ENCODE measurements around the gene PRDM13.

PRDM13 gene

DNA sequence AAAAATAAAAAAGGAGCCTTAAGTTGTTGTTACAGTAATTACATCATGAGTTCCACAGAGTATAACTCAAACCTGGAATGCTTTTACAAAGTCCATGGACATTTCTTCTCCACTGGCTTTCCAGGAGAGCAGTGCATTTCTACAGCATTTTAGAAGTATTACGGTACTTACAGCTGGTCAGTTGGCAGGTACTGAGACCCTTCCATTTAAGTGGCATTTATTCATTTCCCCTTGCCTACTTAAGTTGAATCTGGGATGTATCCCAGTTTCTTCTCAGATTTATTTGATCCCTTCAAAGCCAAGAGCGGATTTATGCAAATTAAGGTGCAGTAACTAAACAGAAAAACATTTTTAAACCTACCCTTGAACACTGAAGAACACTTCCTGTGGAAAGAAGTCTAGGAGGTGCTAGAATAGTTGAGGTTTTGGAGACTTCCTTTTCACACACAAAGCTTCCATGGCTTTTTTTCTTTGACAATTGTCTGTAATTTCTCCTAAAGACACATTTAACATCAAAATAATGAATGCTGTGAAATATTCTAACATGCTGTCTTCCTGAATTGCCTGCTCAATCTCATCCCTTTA, 3.4 kb downstream of the PRDM13 start:
- no peak for DNase-seq (ENCODE audit: extremely low read depth, insufficient read length)
- H3K36me3 ChIP-seq (ENCODE audit: control insufficient read depth, insufficient read depth, low read length) = no peaks in the 10 kb centered on the region
- H3K27me3 ChIP-seq (replicated peaks; ENCODE audit: control insufficient read depth, insufficient read depth, low read length) = peaks cover 4% of the 10 kb centered on the region
- H3K4me3 ChIP-seq (replicated peaks; ENCODE audit: low read depth, low read length) = no peak overlapping the region
- TF ChIP-seq, protein P1, sequence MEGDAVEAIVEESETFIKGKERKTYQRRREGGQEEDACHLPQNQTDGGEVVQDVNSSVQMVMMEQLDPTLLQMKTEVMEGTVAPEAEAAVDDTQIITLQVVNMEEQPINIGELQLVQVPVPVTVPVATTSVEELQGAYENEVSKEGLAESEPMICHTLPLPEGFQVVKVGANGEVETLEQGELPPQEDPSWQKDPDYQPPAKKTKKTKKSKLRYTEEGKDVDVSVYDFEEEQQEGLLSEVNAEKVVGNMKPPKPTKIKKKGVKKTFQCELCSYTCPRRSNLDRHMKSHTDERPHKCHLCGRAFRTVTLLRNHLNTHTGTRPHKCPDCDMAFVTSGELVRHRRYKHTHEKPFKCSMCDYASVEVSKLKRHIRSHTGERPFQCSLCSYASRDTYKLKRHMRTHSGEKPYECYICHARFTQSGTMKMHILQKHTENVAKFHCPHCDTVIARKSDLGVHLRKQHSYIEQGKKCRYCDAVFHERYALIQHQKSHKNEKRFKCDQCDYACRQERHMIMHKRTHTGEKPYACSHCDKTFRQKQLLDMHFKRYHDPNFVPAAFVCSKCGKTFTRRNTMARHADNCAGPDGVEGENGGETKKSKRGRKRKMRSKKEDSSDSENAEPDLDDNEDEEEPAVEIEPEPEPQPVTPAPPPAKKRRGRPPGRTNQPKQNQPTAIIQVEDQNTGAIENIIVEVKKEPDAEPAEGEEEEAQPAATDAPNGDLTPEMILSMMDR (IDR thresholded peaks at IDR 0.05; ENCODE audit: insufficient read depth, low read length, poor library complexity, severe bottlenecking) = no peak

DNA sequence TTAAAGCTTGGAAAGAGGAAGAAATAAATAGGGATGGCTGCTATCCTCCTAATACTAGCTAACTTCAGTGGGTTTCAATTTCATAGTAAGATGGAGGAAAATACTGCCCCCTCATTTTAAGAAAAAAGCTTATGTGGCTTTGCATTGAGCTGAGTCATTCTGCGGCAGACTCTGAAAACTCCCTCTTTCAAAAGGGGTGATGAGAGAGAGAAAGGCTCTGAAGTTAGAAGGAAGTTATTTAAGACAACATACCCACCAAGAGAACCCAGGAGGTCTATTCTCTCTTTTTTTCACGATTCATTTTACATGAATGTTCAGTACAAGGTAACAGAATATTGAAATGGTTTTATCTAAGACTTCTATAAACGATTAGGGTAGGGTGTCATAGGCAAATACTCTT, 4.5 kb downstream of the PRDM13 start:
- H3K4me3 ChIP-seq (replicated peaks; ENCODE audit: low read depth, low read length) = no peak overlapping the region
- DNase-seq (ENCODE audit: extremely low read depth, insufficient read length) = no peak
- H3K27me3 ChIP-seq (replicated peaks; ENCODE audit: control insufficient read depth, insufficient read depth, low read length) = no peaks in the 10 kb centered on the region
- H3K36me3 ChIP-seq (ENCODE audit: control insufficient read depth, insufficient read depth, low read length) = no peaks in the 10 kb centered on the region
- TF ChIP-seq, protein P1 (IDR thresholded peaks at IDR 0.05; ENCODE audit: insufficient read depth, low read length, poor library complexity, severe bottlenecking) = no peak

DNA sequence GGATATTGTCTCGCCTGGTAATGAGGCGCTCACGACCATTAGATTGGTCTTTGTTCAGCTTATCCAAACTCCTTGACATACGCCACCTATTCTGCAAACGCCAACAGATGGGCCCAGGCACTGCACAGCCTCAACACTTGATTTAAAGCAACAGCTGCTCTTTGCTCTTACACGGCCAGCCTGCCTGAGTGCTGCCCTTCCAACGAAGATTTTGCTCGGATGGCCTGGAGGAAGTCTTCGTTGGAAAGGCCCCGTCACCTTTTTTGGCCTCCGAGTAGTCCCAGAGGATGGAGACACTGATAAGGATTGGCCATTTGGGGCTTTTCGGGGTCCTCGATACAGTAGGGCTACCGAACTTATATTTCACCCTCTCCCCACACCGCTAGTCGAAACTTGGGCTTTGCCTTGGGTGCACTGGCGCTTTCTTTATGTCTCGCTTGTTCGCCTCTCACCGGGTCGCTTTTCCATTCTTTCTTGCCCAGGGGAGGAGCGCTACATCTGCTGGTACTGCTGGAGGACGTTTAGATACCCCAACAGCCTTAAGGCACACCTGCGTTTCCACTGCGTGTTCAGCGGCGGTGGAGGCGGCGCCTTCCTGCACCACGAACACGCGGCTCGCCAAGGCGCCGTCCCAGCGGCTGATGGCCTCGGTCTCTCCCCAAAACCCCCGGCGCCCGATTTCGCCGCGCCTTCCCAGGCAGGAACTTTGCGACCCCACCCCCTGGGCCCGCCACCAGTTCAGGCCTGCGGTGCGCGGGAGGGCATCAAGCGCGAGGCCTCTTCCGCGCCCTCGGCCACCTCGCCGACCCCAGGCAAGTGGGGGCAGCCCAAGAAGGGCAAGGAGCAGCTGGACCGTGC, 6.1 kb downstream of the PRDM13 start:
- Histone ChIP-seq H3K27me3 (replicated peaks; ENCODE audit: control insufficient read depth, insufficient read depth, low read length) (no peaks in the 10 kb centered on the region), H3K36me3 (ENCODE audit: control insufficient read depth, insufficient read depth, low read length) (no peaks in the 10 kb centered on the region), H3K4me3 (replicated peaks; ENCODE audit: low read depth, low read length) (no peak overlapping the region)
- TF ChIP-seq, protein P1 (IDR thresholded peaks at IDR 0.05; ENCODE audit: insufficient read depth, low read length, poor library complexity, severe bottlenecking) = no peak
- DNase-seq (ENCODE audit: extremely low read depth, insufficient read length) = no peak

DNA sequence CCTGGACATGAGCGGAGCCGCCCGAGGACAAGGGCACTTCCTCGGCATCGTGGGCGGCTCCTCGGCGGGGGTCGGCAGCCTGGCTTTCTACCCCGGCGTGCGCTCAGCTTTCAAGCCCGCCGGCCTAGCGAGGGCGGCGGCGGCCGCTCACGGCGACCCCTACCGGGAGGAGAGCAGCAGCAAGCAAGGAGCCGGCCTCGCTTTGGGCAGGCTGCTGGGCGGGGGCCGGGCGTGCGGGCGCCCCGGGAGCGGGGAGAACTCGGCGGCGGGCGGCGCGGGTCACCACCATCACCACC, 6.7 kb downstream of the PRDM13 start:
- no peaks in the 10 kb centered on the region for H3K36me3 ChIP-seq (ENCODE audit: control insufficient read depth, insufficient read depth, low read length)
- no peaks in the 10 kb centered on the region for H3K27me3 ChIP-seq (replicated peaks; ENCODE audit: control insufficient read depth, insufficient read depth, low read length)
- DNase-seq (ENCODE audit: extremely low read depth, insufficient read length) = peak; percentile 76
- H3K4me3 ChIP-seq (replicated peaks; ENCODE audit: low read depth, low read length) = peak overlapping the region; percentile 8; the same call in 1 of the 2 replicates
- TF ChIP-seq, protein P1 (IDR thresholded peaks at IDR 0.05; ENCODE audit: insufficient read depth, low read length, poor library complexity, severe bottlenecking) = peak; percentile 38

DNA sequence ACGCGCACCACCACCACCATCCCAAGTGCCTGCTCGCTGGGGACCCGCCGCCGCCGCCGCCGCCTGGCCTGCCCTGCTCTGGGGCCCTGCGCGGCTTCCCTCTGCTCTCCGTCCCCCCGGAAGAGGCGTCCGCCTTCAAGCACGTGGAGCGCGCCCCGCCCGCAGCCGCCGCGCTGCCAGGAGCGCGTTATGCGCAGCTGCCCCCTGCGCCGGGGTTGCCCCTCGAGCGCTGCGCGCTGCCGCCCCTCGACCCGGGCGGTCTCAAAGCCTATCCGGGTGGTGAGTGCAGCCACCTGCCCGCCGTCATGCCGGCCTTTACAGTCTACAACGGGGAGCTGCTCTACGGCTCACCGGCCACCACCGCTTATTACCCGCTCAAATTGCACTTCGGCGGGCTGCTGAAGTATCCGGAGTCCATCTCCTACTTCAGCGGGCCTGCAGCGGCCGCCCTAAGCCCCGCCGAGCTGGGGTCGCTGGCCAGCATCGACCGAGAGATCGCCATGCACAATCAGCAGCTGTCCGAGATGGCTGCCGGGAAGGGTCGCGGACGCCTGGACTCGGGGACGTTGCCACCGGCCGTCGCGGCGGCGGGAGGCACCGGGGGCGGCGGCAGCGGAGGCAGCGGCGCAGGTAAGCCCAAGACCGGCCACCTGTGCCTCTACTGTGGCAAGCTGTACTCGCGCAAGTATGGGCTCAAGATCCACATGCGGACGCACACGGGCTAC, 7.2 kb downstream of the PRDM13 start:
- peak overlapping the region; percentile 64 for H3K4me3 ChIP-seq (replicated peaks; ENCODE audit: low read depth, low read length)
- DNase-seq (ENCODE audit: extremely low read depth, insufficient read length) = peak; percentile 75
- no peaks in the 10 kb centered on the region for H3K36me3 ChIP-seq (ENCODE audit: control insufficient read depth, insufficient read depth, low read length)
- TF ChIP-seq, protein P1 (IDR thresholded peaks at IDR 0.05; ENCODE audit: insufficient read depth, low read length, poor library complexity, severe bottlenecking) = no peak
- no peaks in the 10 kb centered on the region for H3K27me3 ChIP-seq (replicated peaks; ENCODE audit: control insufficient read depth, insufficient read depth, low read length)

Data from GM06990 (cell line).